Measurements from ENCODE around the gene RIC1.
A peak's percentile ranks its signal among the peaks of the same experiment; 100 is the strongest.
"Not testable (repeated sequence)": the region's sequence is repeated elsewhere in the genome, so short reads cannot be mapped to it uniquely, and the experiment has no call there.

RIC1 gene

GRCh38 chr9:5628530-5629311 lies at the start of gene RIC1:
RIC1 (plus strand) TSS chr9:5629107; CDS start chr9:5629310, 203 bp downstream.
- DNase-seq (ENCODE audit: low read depth, low spot score) = peak; percentile 74

- DNase-seq (ENCODE audit: low read depth, low spot score) = no peak
Measured at GRCh38 chr9:5579881-5580280, 49.0 kb upstream of the RIC1 start.

- no peak for DNase-seq (ENCODE audit: low read depth, low spot score)
Measured at GRCh38 chr9:5580650-5581049, 48.3 kb upstream of the RIC1 start.

GRCh38 chr9:5581706-5582105 lies 47.2 kb upstream of the RIC1 start:
- not testable (repeated sequence) for DNase-seq (ENCODE audit: low read depth, low spot score)

GRCh38 chr9:5582835-5583195 lies 46.1 kb upstream of the RIC1 start:
- peak; percentile 21 for DNase-seq (ENCODE audit: low read depth, low spot score)

GRCh38 chr9:5586391-5586802 lies 42.5 kb upstream of the RIC1 start:
- no peak for DNase-seq (ENCODE audit: low read depth, low spot score)

- DNase-seq (ENCODE audit: low read depth, low spot score) = no peak
Measured at GRCh38 chr9:5587024-5587423, 41.9 kb upstream of the RIC1 start.

GRCh38 chr9:5592231-5592630 lies 36.7 kb upstream of the RIC1 start:
- DNase-seq (ENCODE audit: low read depth, low spot score) = no peak

- no peak for DNase-seq (ENCODE audit: low read depth, low spot score)
Measured at GRCh38 chr9:5592904-5593303, 36.0 kb upstream of the RIC1 start.

GRCh38 chr9:5593904-5594303 lies 35.0 kb upstream of the RIC1 start:
- DNase-seq (ENCODE audit: low read depth, low spot score) = no peak

GRCh38 chr9:5596173-5596572 lies 32.7 kb upstream of the RIC1 start:
- DNase-seq (ENCODE audit: low read depth, low spot score) = no peak

GRCh38 chr9:5608298-5609225 lies 20.3 kb upstream of the RIC1 start:
- no peak for DNase-seq (ENCODE audit: low read depth, low spot score)

GRCh38 chr9:5609226-5609596 lies 19.7 kb upstream of the RIC1 start:
- DNase-seq (ENCODE audit: low read depth, low spot score) = no peak

- DNase-seq (ENCODE audit: low read depth, low spot score) = no peak
Measured at GRCh38 chr9:5610491-5610890, 18.4 kb upstream of the RIC1 start.

- DNase-seq (ENCODE audit: low read depth, low spot score) = no peak
Measured at GRCh38 chr9:5611321-5612184, 17.4 kb upstream of the RIC1 start.

- DNase-seq (ENCODE audit: low read depth, low spot score) = no peak
Measured at GRCh38 chr9:5612185-5612530, 16.7 kb upstream of the RIC1 start.

GRCh38 chr9:5614192-5614591 lies 14.7 kb upstream of the RIC1 start:
- DNase-seq (ENCODE audit: low read depth, low spot score) = no peak

- DNase-seq (ENCODE audit: low read depth, low spot score) = no peak
Measured at GRCh38 chr9:5614985-5615384, 13.9 kb upstream of the RIC1 start.

GRCh38 chr9:5617749-5618148 lies 11.2 kb upstream of the RIC1 start:
- no peak for DNase-seq (ENCODE audit: low read depth, low spot score)

GRCh38 chr9:5620494-5620893 lies 8.4 kb upstream of the RIC1 start:
- no peak for DNase-seq (ENCODE audit: low read depth, low spot score)

GRCh38 chr9:5621327-5621726 lies 7.6 kb upstream of the RIC1 start:
- no peak for DNase-seq (ENCODE audit: low read depth, low spot score)

- DNase-seq (ENCODE audit: low read depth, low spot score) = no peak
Measured at GRCh38 chr9:5622016-5622415, 6.9 kb upstream of the RIC1 start.

All from brain pericyte (primary cell).